Endometrial microvascular endothelial cells (primary cell): Measurements from ENCODE around the gene AIDA. TPM values are rescaled to one million over a fixed set of nuclear protein-coding genes. Genes with fewer than 3 reads are reported as not detected.
"Not testable (repeated sequence)": the region's sequence is repeated elsewhere in the genome, so short reads cannot be mapped to it uniquely, and the experiment has no call there.

Source experiments
- in situ Hi-C: cut with HindIII; loops from 2 replicates; pipeline ENCODE4 v1.10.0; 2017; ENCODE audit warnings: low sequenced_read_pairs, low pct_unique_long_range_greater_than_20kb; ENCODE audit errors: inconsistent ontology term
- total RNA-seq: library from RNA; depleted of rRNA; stranded (reverse); fragments of >200 nt; gene quantifications from one replicate; pipeline ENCODE4 v1.2.3, GENCODE V29; 2015; ENCODE audit errors: inconsistent ontology term

Gene AIDA
- total RNA-seq, 1 donor from 2014 or later: 75.1 TPM

DNA sequence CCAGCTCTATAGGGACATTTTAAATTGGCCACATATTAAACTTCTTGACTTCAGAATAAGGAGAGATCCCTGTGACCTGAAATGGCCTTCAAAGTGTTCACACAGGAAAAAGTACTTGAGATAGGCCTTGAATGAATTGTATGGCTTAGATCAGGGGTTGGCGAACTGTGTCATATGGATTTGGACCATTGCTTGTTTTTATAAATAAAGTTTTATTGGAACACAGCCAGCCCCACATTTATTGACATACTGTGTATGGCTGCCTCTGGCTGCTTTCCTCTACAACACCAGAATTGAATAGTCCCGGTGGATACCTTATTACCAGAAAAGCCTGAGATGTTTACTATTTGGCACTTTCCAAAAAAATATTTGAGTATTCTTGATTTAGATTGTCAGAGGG lies 4.1 kb upstream of the AIDA start:
- in situ Hi-C loops: no loop called here

DNA sequence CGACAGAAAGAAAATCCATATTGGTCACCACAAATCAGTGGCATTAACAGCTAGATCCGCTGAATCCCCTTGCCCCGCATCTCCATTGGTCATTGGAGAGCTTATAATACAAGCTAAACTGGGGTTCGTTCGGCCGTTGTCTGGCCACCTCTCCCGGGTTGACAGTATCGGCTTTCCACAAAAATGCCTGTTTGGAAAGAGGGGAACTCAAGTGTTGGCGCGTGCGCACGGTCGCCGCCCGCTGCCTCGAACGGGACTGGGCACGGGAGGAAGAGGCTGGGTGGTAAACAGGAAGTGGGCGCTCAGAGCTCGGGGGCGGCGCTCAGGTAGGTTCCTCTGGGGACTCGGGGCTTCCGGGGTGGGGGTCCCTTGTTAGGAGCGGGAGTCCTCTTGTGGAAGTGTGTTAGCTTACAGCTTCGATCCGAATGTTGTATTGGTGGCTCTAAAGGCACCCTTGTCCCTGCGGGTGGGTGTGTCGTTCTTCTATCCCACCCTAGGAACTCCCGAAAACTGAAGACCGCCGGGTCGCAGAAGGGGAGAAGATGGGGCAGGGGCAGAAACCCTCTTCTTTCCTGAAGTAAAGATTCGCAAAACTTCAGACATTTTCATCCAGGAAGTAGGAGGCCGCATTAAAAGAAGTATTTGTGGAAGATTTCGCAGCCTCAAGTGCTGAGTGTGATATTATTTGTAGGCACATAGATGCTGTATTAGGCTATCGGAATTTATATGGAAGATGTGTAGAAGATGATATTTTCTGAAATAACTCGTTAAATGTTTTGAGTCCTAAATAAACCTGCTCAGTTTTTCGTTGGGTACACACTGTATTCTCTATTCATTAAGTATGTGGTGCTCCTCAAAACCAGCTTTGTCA lies 1.0 kb upstream of the AIDA start:
- in situ Hi-C loops: no loop called here

GRCh38 chr1:222711319-222712252 lies 705 bp downstream of the AIDA start:
- in situ Hi-C loops: no loop called here

- in situ Hi-C loops: no loop called here
Observed at GRCh38 chr1:222709700-222710153, 2.6 kb downstream of the AIDA start.

DNA sequence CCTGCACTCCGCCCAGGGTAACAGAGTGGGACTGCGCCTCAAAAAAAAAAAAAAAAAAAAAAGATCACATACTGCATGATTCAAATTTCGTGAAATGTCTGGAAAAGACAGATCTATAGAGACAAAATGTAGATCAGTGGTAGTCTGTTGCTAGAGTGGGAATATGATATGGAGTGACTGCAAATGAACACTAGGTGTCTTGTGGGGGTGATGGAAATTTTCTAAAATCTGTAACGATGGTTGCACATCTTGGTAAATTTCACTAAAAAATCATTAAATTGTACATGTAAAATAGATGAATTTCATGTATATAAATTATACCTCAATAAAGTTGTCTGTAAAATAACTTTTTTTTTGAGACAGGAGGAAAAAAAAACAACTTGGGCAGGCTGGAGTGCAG lies 5.5 kb downstream of the AIDA start:
- in situ Hi-C loops: no loop called here

GRCh38 chr1:222704260-222704659 lies 8.0 kb downstream of the AIDA start:
- in situ Hi-C loops: no loop called here

DNA sequence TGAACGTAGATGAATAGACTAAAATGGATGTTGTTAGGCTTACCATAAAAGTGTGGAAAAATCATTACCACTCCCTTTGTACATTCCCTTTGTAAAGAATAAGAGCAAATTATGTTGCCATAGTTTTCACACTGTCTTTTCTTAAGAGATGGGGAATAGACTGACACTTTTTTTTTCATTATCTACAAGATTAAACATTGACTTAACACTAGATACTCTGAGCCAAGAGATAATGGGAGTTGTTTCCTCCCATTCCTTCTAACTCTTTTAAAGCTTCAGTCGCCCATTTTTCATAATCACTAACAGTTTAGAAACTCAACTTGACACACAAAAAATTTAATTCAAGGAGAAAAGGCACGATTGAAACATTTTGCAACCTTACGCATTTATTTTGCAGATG lies 10.1 kb downstream of the AIDA start:
- in situ Hi-C loops: no loop called here

- in situ Hi-C loops: no loop called here
Observed at GRCh38 chr1:222697826-222698225, 14.5 kb downstream of the AIDA start.

- in situ Hi-C loops: no loop called here
Observed at GRCh38 chr1:222697203-222697602, 15.1 kb downstream of the AIDA start.

GRCh38 chr1:222696741-222697140 lies 15.6 kb downstream of the AIDA start:
- in situ Hi-C loops: no loop called here

GRCh38 chr1:222694927-222695326 lies 17.4 kb downstream of the AIDA start:
- in situ Hi-C loops: no loop called here

- in situ Hi-C loops: no loop called here
Observed at GRCh38 chr1:222691016-222691415, 21.3 kb downstream of the AIDA start.

DNA sequence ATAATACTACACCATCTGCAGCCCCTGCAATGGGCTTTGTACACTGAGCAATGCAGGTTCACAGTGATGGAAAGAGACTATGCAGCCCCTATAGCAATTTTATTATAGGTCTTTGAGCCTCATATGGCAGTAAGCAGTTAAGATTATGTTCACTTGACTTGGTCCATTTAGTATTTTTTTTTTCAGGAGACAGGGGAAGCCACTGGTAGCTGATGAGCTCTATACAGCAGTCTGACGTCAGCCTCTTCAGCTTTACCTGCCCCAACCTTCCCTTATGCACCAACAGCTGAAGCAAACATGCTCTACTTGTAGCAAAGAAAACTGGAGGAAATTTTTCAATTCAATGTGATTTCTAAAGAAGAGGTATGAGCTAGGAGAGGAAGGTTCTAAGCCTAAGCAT lies 32.2 kb downstream of the AIDA start:
- in situ Hi-C loops: no loop called here

DNA sequence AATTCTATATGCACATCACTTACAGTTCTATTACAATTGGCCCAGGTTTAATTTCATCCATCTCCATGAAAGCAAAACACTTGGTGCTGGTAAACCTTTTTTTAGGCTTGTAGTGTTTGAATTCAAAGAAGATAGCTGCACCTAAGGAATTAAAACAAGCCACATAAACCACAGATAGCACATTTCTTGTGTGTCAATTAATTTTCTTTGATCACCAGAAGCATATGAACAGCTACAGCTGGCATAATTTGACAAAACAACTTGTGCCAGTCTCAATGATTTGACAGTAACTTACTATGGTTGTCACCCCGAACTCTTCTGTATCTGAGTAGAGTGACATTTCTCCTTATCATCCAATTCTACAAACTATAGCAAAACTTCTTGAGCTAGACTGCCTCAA lies 42.2 kb downstream of the AIDA start:
- in situ Hi-C loops: no loop called here

- in situ Hi-C loops: not testable (repeated sequence)
Observed at GRCh38 chr1:222669107-222669506, 43.2 kb downstream of the AIDA start.

GRCh38 chr1:222668184-222668583 lies 44.1 kb downstream of the AIDA start:
- in situ Hi-C loops: not testable (repeated sequence)

GRCh38 chr1:222665964-222666363 lies 46.3 kb downstream of the AIDA start:
- in situ Hi-C loops: no loop called here

DNA sequence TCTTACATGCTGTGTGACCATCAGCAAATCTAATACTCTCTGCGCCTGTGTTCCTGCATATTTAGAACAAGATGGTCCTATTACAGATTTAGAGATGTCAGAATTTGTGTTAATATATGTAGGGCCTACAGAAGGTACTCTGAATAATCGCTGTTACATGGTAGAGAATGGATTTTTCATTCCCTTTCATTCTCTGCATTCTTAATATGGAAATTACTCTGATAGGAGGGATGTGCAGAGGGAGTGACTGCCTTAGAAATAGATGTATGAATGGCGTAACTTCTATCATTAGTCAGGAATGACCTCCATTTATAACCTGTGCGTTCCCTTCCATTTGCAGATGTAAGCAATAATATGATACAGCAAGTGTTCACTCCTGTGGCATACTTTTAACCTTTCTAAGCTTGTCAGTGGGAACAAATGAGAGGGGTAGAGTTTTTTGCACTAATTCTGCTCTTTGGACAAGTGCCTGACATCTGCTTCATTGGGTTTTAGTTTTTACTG lies 48.8 kb downstream of the AIDA start:
- in situ Hi-C loops: no loop called here

- in situ Hi-C loops: no loop called here
Observed at GRCh38 chr1:222657899-222658298, 54.4 kb downstream of the AIDA start.
